CD4-positive, alpha-beta T cell (primary cell): ENCODE measurements around the gene RPS6KA2. TPM values are rescaled to one million over a fixed set of nuclear protein-coding genes. Genes with fewer than 3 reads are reported as not detected.

Experiments used
- ATAC-seq: fragments of 200-7000 bp; cut with Tn5 transposase; one replicate; pipeline ENCODE4 v1.10.0; 2022; ENCODE audit warnings: mild to moderate bottlenecking; ENCODE audit not compliant: poor library complexity
- CTCF ChIA-PET: fragments of 350-600 bp; sonication (Branson Sonifier 250); formaldehyde crosslinking; loops from one replicate; lab custom pipeline; 2021; ENCODE audit warnings: antibody characterized with exemption, inconsistent platforms; lab: Charles Lee
- POLR2A ChIA-PET: fragments of 350-600 bp; sonication (Branson Sonifier 250); formaldehyde crosslinking; loops from one replicate; lab custom pipeline; 2021; ENCODE audit warnings: antibody characterized with exemption, inconsistent platforms; lab: Charles Lee
- DNase-seq, 14 experiments: peaks; one replicate each; pipeline ENCODE4 v3.0.0-alpha.2; 2013 to 2020; ENCODE audit warnings: mixed read lengths in 2 of 14
- H3K27ac ChIP-seq, 2 donors: one replicate each; pipeline versions ENCODE4 v1.5.1 to v1.7.0; 2013; ENCODE audit warnings: low read length in 2 of 2, low read depth in 1 of 2, mild to moderate bottlenecking in 1 of 2
- H3K27me3 ChIP-seq, 2 experiments: 1 replicate in 1 of 2; 2 replicates in 1 of 2; pipeline versions ENCODE4 v1.6.1 to v1.7.0; 2013; ENCODE audit warnings: low read length in 2 of 2, control low read depth in 1 of 2, mild to moderate bottlenecking in 1 of 2, moderate library complexity in 1 of 2; ENCODE audit not compliant: insufficient read depth in 2 of 2, control insufficient read depth in 1 of 2
- H3K36me3 ChIP-seq: one replicate; pipeline ENCODE4 v1.6.1; 2013; ENCODE audit warnings: low read length, control low read depth; ENCODE audit not compliant: insufficient read depth
- H3K4me1 ChIP-seq: one replicate; pipeline ENCODE4 v1.6.1; 2013; ENCODE audit warnings: low read length, control low read depth; ENCODE audit not compliant: insufficient read depth
- H3K4me3 ChIP-seq: one replicate; pipeline ENCODE4 v1.5.1; 2013; ENCODE audit warnings: mild to moderate bottlenecking, low read length, moderate library complexity
- H3K9me3 ChIP-seq, 2 experiments: 1 replicate in 1 of 2; 2 replicates in 1 of 2; pipeline versions ENCODE4 v1.6.1 to v1.7.0; 2013; ENCODE audit warnings: low read length in 2 of 2, mild to moderate bottlenecking in 2 of 2, control low read depth in 1 of 2, moderate library complexity in 1 of 2; ENCODE audit not compliant: control insufficient read depth in 1 of 2, insufficient read depth in 1 of 2
- H3K27ac Mint-ChIP-seq: one replicate; pipeline ENCODE4 v1.8.0; 2020; ENCODE audit warnings: mixed read lengths
- H3K27me3 Mint-ChIP-seq: one replicate; pipeline ENCODE4 v1.8.0; 2021; ENCODE audit warnings: mixed read lengths
- H3K36me3 Mint-ChIP-seq: one replicate; pipeline ENCODE4 v1.8.0; 2021; ENCODE audit warnings: low read depth, mixed read lengths
- H3K4me1 Mint-ChIP-seq: one replicate; pipeline ENCODE4 v1.8.0; 2021; ENCODE audit warnings: low read depth, mixed read lengths
- H3K4me3 Mint-ChIP-seq: one replicate; pipeline ENCODE4 v1.8.0; 2020; ENCODE audit warnings: mild to moderate bottlenecking, mixed read lengths
- H3K9me3 Mint-ChIP-seq: one replicate; pipeline ENCODE4 v1.8.0; 2020; ENCODE audit warnings: mixed read lengths
- CTCF ChIP-seq: fragments of 200-600 bp; IDR thresholded peaks from one replicate; pipeline ENCODE4 v1.8.0; 2022; ENCODE audit warnings: antibody characterized with exemption, mild to moderate bottlenecking
- intact Hi-C, 2 experiments: fragments of 100-400 bp; cut with DNase I in 1 of 2; cut with micrococcal nuclease in 1 of 2; formaldehyde crosslinking; loops; one replicate each; pipeline versions ENCODE4 v1.15.1 to v1.9.0; 2023 to 2025; cut with DNase I, micrococcal nuclease
- total RNA-seq, 174 experiments: library from RNA in 2 of 174; stranded (reverse) in 2 of 174; gene quantifications; one replicate each; pipeline ENCODE4 v1.2.3 and lab custom pipeline; 2021 to 2026

RPS6KA2 gene
- total RNA-seq, 2 experiments from 2014 or later: 5.6 to 6.2 TPM

GRCh38 chr6:166580076-166581050, 46.7 kb downstream of the RPS6KA2 start:
- Histone ChIP-seq H3K27me3 (no peaks in the 10 kb centered on the region), H3K4me3 (no peak overlapping the region), H3K36me3 (no peaks in the 10 kb centered on the region), H3K9me3 (peaks cover 5 to 11% of the 10 kb centered on the region in 2 experiments), H3K27ac (no peak overlapping the region), H3K4me1 (no peaks in the 10 kb centered on the region)
- DNase-seq (no peak), ATAC-seq (no peak)
- intact Hi-C loops: no loop called here
- Mint-ChIP-seq H3K36me3 (peaks cover 10% of the 10 kb centered on the region), H3K9me3 (peaks cover 10% of the 10 kb centered on the region), H3K4me1 (no peaks in the 10 kb centered on the region), H3K27me3 (no peaks in the 10 kb centered on the region), H3K4me3 (no peak overlapping the region), H3K27ac (no peak overlapping the region)
- ChIA-PET CTCF (no interaction called here), POLR2A (no interaction called here)
- TF ChIP-seq CTCF: no peak

GRCh38 chr6:166579237-166579850, 47.7 kb downstream of the RPS6KA2 start:
- peaks cover 13% of the 10 kb centered on the region for H3K9me3 Mint-ChIP-seq
- no peak overlapping the region for H3K4me3 Mint-ChIP-seq
- Histone ChIP-seq H3K4me3 (no peak overlapping the region), H3K4me1 (no peaks in the 10 kb centered on the region), H3K27me3 (no peaks in the 10 kb centered on the region), H3K36me3 (no peaks in the 10 kb centered on the region), H3K27ac (no peak overlapping the region), H3K9me3 (peaks cover 5 to 11% of the 10 kb centered on the region in 2 experiments)
- no peak overlapping the region for H3K27ac Mint-ChIP-seq
- no peaks in the 10 kb centered on the region for H3K27me3 Mint-ChIP-seq
- TF ChIP-seq CTCF: no peak
- ATAC-seq (no peak), DNase-seq (no peak)
- CTCF ChIA-PET: no interaction called here
- no peaks in the 10 kb centered on the region for H3K4me1 Mint-ChIP-seq
- POLR2A ChIA-PET: no interaction called here
- H3K36me3 Mint-ChIP-seq: peaks cover 10% of the 10 kb centered on the region
- intact Hi-C loops: no loop called here

- no peaks in the 10 kb centered on the region for H3K27me3 ChIP-seq
- H3K9me3 ChIP-seq: peaks cover 5 to 11% of the 10 kb centered on the region in 2 experiments
- no peak for ATAC-seq
- intact Hi-C loops: no loop called here
- CTCF ChIA-PET: no interaction called here
- H3K27ac Mint-ChIP-seq: no peak overlapping the region
- H3K27ac ChIP-seq: no peak overlapping the region
- POLR2A ChIA-PET: no interaction called here
- no peak overlapping the region for H3K4me3 Mint-ChIP-seq
- no peaks in the 10 kb centered on the region for H3K36me3 ChIP-seq
- no peak for DNase-seq
- H3K36me3 Mint-ChIP-seq: peaks cover 10% of the 10 kb centered on the region
- H3K4me3 ChIP-seq: no peak overlapping the region
- no peaks in the 10 kb centered on the region for H3K4me1 Mint-ChIP-seq
- no peaks in the 10 kb centered on the region for H3K27me3 Mint-ChIP-seq
- peaks cover 13% of the 10 kb centered on the region for H3K9me3 Mint-ChIP-seq
- H3K4me1 ChIP-seq: no peaks in the 10 kb centered on the region
- no peak for TF ChIP-seq CTCF
These were observed 48.4 kb downstream of the RPS6KA2 start for GRCh38 chr6:166578536-166579236.
